ENCODE results near the gene HSD17B11.

DNA sequence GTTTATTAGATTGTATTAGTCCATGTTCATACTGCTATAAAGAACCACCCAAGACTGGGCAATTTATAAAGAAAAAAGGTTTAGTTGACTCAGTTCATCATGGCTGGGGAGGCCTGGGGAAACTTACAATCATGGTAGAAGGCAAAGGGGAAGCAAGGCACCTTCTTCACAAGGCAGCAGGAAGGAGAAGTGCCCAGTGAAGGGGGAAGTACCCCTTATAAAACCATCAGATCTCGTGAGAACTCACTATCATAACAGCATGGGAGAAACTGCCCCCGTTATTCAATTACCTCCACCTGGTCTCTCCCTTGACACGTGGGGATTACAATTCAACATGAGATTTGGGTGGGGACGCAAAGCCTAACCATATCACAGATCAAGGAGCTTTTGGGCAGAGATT, 60.2 kb downstream of the HSD17B11 start:
- TF ChIP-seq, protein P1, sequence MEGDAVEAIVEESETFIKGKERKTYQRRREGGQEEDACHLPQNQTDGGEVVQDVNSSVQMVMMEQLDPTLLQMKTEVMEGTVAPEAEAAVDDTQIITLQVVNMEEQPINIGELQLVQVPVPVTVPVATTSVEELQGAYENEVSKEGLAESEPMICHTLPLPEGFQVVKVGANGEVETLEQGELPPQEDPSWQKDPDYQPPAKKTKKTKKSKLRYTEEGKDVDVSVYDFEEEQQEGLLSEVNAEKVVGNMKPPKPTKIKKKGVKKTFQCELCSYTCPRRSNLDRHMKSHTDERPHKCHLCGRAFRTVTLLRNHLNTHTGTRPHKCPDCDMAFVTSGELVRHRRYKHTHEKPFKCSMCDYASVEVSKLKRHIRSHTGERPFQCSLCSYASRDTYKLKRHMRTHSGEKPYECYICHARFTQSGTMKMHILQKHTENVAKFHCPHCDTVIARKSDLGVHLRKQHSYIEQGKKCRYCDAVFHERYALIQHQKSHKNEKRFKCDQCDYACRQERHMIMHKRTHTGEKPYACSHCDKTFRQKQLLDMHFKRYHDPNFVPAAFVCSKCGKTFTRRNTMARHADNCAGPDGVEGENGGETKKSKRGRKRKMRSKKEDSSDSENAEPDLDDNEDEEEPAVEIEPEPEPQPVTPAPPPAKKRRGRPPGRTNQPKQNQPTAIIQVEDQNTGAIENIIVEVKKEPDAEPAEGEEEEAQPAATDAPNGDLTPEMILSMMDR (conservative IDR thresholded peaks at IDR 0.05 in 1 of 2, IDR thresholded peaks at IDR 0.05 in 1 of 2; ENCODE audit: extremely low read depth in 1 of 2, insufficient read depth in 1 of 2, low read depth in 1 of 2, low read length in 2 of 2), result no peak
- no peak for TF ChIP-seq EZH2 (IDR thresholded peaks at IDR 0.05; ENCODE audit: borderline replicate concordance, low read length)
